Lung (tissue), 12 donors: ENCODE data around the gene MCM3. TPM values are rescaled to one million over a fixed set of nuclear protein-coding genes. Genes with fewer than 3 reads are reported as not detected.

Source experiments
- ATAC-seq: fragments of 200-7000 bp; cut with Tn5 transposase; one replicate; pipeline ENCODE4 v1.9.1; 2020; ENCODE audit warnings: moderate number of reproducible peaks; ENCODE audit not compliant: insufficient read depth, low FRiP score
- DNase-seq, 3 donors: peaks; one replicate each; pipeline ENCODE4 v3.0.0-alpha.2; 2013 to 2017
- H3K27ac ChIP-seq, 2 donors: one replicate each; pipeline ENCODE4 v1.5.1; 2013; ENCODE audit warnings: mild to moderate bottlenecking in 2 of 2, moderate library complexity in 2 of 2, control low read depth in 1 of 2, inconsistent platforms in 1 of 2, low read depth in 1 of 2, low read length in 1 of 2
- H3K27me3 ChIP-seq, 3 donors: one replicate each; pipeline ENCODE4 v1.5.1; 2013; ENCODE audit warnings: low read length in 2 of 3; ENCODE audit not compliant: control insufficient read depth in 3 of 3, insufficient read depth in 3 of 3
- H3K36me3 ChIP-seq, 4 donors: one replicate each; pipeline ENCODE4 v1.5.1; 2013; ENCODE audit warnings: low read length in 4 of 4, mild to moderate bottlenecking in 1 of 4, moderate library complexity in 1 of 4; ENCODE audit not compliant: control insufficient read depth in 4 of 4, insufficient read depth in 4 of 4
- H3K4me1 ChIP-seq, 5 donors: one replicate each; pipeline ENCODE4 v1.5.1; 2013; ENCODE audit warnings: low read length in 5 of 5, mild to moderate bottlenecking in 2 of 5, moderate library complexity in 1 of 5; ENCODE audit not compliant: control insufficient read depth in 5 of 5, insufficient read depth in 5 of 5
- H3K4me3 ChIP-seq: one replicate; pipeline ENCODE4 v1.5.1; 2013; ENCODE audit warnings: mild to moderate bottlenecking, control low read depth, moderate library complexity
- H3K9ac ChIP-seq, 2 donors: one replicate each; pipeline ENCODE4 v1.5.1; 2013; ENCODE audit warnings: low read length in 2 of 2, control low read depth in 1 of 2; ENCODE audit not compliant: insufficient read depth in 1 of 2
- H3K9me3 ChIP-seq, 4 donors: one replicate each; pipeline ENCODE4 v1.5.1; 2013; ENCODE audit warnings: low read length in 3 of 4, mild to moderate bottlenecking in 1 of 4, moderate library complexity in 1 of 4; ENCODE audit not compliant: control insufficient read depth in 4 of 4, insufficient read depth in 3 of 4
- WGBS, 2 donors: extraction: QIAGEN DNeasy Blood & Tissue Kit; methylation state at CpG; one replicate each; pipeline ENCODE4 v1.1.7; 2013; 5-methylcytosine and 5-hydroxymethylcytosine counted together
- polyA plus RNA-seq, 2 donors: library from polyadenylated mRNA; stranded (reverse); fragments of 200-250 nt; gene quantifications; one replicate each; pipeline ENCODE4 v1.2.1, GENCODE V29; 2013
- total RNA-seq, 2 donors: library from RNA; depleted of rRNA in 1 of 2; stranded (reverse); fragments of >200 nt in 1 of 2; gene quantifications; one replicate each; pipeline ENCODE4 v1.2.1, GENCODE V29; 2014 to 2021
- TF ChIP-seq, protein P1 (sequence below): IDR thresholded peaks from 2 replicates; pipeline ENCODE4 v1.5.1; 2012; ENCODE audit warnings: mild to moderate bottlenecking; ENCODE audit errors: control extremely low read depth, extremely low read depth
- donor health status: control.
- donor health status: control.
- donor health status: Bipolar disorder and iron deficiency.
- donor health status: healthy.
- donor health status: DM: yes; HTN: yes; CAD: no.

The MCM3 gene
- total and polyA plus RNA-seq, 4 donors = 19.9 to 40.8 (median 34.1) TPM

DNA sequence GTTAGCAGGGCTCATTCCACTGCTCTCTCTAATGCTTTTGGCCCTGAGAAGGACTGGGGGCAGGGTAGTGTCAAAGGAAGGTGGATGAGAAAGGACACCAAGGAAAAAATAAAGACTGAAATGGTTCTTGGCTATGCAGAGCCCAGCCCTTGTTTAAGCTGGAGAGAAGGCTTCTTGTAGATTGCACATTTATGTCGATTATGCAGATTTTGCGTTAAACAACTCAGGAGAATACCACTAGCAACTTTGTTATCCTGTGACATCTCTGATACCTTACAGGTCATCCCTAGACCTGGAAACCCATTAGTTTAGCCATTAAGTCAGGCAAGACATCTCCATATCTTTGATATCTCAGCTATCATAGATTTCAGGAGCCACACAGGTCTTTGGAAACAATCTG is 29.1 kb downstream of the MCM3 start:
- 90 to 99% methylated on average over 2 of the region's 2 CpGs for WGBS, 2 donors
- no peak overlapping the region for H3K27ac ChIP-seq
- no peak for DNase-seq

GRCh38 chr6:52254731-52255378 is 29.7 kb downstream of the MCM3 start:
- peaks cover 0 to 6% (median 0%) of the 10 kb centered on the region in 5 donors for H3K4me1 ChIP-seq
- H3K4me3 ChIP-seq = no peak overlapping the region
- H3K9me3 ChIP-seq = no peaks in the 10 kb centered on the region
- H3K36me3 ChIP-seq = no peaks in the 10 kb centered on the region
- no peak overlapping the region for H3K27ac ChIP-seq
- ATAC-seq (no peak), DNase-seq (no peak)
- TF ChIP-seq, protein P1, sequence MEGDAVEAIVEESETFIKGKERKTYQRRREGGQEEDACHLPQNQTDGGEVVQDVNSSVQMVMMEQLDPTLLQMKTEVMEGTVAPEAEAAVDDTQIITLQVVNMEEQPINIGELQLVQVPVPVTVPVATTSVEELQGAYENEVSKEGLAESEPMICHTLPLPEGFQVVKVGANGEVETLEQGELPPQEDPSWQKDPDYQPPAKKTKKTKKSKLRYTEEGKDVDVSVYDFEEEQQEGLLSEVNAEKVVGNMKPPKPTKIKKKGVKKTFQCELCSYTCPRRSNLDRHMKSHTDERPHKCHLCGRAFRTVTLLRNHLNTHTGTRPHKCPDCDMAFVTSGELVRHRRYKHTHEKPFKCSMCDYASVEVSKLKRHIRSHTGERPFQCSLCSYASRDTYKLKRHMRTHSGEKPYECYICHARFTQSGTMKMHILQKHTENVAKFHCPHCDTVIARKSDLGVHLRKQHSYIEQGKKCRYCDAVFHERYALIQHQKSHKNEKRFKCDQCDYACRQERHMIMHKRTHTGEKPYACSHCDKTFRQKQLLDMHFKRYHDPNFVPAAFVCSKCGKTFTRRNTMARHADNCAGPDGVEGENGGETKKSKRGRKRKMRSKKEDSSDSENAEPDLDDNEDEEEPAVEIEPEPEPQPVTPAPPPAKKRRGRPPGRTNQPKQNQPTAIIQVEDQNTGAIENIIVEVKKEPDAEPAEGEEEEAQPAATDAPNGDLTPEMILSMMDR = no peak
- 96 to 97% methylated on average over 8 of the region's 8 CpGs for WGBS, 2 donors
- H3K27me3 ChIP-seq = peaks cover 0 to 4% (median 2%) of the 10 kb centered on the region in 3 donors
- no peak overlapping the region for H3K9ac ChIP-seq

More for the DNA sequence above, 29.1 kb downstream of the MCM3 start:
- ATAC-seq = no peak
- Histone ChIP-seq H3K4me3 (no peak overlapping the region), H3K4me1 (peaks cover 0 to 6% (median 0%) of the 10 kb centered on the region in 5 donors), H3K9me3 (no peaks in the 10 kb centered on the region), H3K36me3 (peaks cover 0 to 2% (median 0%) of the 10 kb centered on the region in 4 donors), H3K27me3 (peaks cover 0 to 2% (median 0%) of the 10 kb centered on the region in 3 donors), H3K9ac (no peak overlapping the region)
- TF ChIP-seq, protein P1 = no peak

DNA sequence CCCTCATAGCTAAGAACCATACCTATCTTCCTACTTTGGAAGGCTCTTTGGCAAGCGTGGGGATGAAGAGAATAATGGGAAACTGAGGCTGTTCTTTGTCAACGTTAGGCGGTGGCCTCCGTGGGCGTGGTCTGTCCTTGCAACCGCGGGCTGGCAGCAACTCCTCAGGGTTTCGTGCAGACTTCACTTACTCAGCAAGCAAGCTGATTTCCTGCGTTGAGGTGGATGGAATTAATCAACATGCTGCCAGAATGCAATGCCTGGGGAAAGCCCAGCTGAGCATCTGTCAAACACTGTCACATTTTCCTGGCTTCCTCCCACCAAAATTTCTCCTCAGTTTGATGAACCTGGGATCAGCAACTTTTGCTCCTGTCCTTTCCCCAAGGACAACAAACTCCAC is 31.0 kb downstream of the MCM3 start:
- H3K4me1 ChIP-seq = peaks cover 0 to 6% (median 0%) of the 10 kb centered on the region in 5 donors
- TF ChIP-seq, protein P1 = no peak
- DNase-seq = no peak
- no peak overlapping the region for H3K9ac ChIP-seq
- H3K27me3 ChIP-seq = peaks cover 0 to 4% (median 2%) of the 10 kb centered on the region in 3 donors
- no peak overlapping the region for H3K27ac ChIP-seq
- no peak for ATAC-seq
- no peak overlapping the region for H3K4me3 ChIP-seq
- no peaks in the 10 kb centered on the region for H3K9me3 ChIP-seq
- H3K36me3 ChIP-seq = no peaks in the 10 kb centered on the region
- WGBS, 2 donors = 20 to 23% methylated on average over 9 of the region's 9 CpGs
